NCI-H526 treated with DMSO at 0.1 percent for 48 hours (cell line): ENCODE measurements around the gene DNAH8.

Experiments
- DNase-seq: peaks from one replicate; lab custom pipeline; 2025; lab: John Stamatoyannopoulos, UW

Gene DNAH8

DNA sequence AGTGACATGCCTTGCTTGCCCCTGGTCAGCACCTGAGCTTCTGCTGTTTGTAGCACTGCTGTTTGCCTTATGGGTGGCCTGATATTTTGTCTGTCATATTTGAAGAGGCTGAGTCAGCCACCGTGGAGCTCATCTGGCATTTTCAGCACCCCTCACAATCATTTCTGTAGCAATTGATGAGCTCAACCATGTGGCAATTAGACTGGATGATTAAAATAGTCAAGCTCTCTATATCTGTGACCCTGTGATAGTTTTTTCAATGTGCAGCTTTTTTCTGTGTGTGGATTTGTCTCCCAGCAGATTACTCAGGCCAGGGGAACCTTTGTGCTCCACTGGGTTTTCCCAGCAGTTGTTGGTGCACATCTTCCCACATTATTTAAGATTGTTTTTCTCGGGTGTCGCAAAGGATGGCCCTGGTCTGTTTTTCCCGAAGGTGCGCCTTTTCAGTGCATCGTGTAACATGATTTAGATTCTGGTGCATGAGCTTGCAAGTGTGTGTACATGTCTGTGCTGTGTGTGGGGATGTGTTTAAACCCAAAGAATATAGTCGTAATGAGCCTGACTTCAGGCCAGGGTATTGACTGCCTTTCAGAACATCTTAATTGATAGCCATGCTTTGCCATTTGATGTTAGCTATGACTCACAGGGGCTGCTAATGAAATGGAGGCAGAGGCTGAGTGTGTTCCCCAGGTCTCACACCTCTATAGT lies 301.9 kb downstream of the DNAH8 start:
- DNase-seq, result no peak

DNA sequence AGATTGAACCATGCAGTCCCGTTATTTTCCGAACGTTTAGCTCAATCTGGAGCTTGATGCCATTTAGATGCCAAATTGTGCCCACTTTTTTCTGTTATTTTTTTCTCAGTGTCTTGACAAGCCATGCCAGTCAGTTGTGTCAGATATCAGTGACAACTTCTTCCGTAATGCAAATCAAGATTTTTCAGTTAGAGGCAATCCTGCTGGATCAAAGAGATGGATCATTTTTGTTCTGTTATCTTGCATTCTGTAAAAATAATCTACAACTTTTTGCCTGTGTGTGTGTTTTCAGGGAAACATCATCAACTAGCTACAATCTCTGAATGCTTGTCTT lies 302.4 kb downstream of the DNAH8 start:
- no peak for DNase-seq

DNA sequence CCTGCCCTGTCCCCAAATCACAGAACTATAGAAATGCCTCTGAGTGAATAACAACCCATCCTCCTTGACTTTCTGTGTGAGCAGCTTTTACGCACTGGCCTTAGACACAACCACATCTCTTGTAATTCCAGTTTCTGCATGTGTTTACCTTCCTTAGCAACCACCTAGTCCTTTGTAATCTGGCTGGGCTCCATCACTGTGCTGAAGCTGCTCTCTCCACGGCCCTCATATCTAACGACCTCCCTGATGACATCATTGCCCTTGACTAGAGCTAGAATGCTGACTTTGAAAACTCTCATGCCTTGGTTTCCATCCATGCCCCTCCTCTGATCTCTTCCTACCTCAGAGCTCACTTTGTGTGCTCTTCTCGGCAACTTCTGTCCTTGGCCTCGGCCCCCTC lies 303.0 kb downstream of the DNAH8 start:
- DNase-seq, result no peak

DNA sequence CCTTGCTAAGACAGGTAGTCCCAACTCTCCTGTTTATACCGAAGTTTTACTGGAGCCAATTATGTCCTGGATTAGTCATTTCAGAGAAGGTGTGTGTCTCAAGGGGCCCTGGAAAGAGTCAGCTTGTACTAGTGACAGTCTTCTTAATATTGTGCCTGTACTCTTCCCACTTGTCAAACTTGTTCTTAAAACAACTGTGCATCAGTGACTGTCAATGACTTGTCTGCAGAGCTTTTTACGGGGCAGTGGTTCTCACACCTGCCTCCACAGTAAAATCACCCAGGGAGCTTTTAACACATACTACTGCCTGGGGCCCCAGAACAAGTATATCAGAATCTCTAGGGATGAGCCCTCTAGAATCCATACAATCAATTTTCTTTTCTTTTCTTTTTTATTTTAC lies 305.0 kb downstream of the DNAH8 start:
- no peak for DNase-seq

DNA sequence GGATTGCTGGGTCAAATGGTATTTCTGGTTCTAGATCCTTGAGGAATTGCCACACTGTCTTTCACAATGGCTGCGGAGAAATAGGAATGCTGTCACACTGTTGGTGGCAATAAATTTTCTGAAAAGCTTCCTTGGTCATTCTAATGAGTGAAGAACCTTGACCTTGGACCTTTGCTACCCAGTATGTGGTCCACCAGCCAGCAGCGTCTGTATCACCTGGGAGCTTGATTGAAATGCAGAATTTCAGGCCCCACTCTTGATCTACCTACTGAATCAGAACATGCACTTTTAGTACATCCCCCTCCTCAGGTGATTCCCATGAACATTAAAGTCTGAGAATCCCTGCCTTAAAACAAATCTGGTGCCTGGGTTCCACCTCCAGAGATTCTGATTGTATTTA lies 305.9 kb downstream of the DNAH8 start:
- DNase-seq, result no peak

DNA sequence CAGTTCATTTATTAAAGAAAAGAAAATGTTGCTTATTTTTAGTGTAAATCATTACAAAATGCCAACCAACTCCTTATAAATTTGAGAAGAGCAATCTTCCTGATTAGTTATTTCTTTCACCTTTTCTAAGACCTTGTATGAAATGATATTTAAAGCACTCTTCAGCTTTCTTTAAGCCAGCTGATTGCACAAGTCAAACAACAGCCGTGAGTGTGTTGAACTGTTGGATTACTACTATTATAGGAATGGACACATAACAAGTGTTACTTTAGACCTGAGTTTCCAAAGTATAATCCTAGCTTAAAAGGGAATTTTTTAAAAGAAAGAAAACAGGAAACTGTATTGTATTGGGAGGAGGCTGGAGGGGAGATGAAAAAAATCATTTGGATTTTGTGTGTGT lies 306.7 kb downstream of the DNAH8 start:
- DNase-seq, result no peak

DNA sequence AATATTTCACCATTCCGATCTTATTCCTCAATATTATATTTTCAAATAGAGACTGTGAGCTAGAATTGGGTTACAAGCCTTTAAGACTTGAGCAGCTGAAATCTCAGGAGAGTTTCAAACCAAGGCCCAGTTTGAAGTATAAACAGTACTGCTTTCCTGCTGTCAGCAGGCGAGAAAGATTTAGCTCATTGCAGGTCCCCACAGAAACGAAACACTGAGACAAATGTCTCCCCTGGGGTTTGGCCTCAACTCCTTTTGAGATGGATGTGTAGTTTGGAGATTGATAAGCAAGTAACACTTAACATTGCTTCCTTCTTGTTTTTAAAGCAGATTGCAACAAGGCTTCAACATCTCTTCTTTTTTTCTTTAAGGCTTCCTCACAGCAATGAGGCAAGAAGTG lies 311.1 kb downstream of the DNAH8 start:
- no peak for DNase-seq

DNA sequence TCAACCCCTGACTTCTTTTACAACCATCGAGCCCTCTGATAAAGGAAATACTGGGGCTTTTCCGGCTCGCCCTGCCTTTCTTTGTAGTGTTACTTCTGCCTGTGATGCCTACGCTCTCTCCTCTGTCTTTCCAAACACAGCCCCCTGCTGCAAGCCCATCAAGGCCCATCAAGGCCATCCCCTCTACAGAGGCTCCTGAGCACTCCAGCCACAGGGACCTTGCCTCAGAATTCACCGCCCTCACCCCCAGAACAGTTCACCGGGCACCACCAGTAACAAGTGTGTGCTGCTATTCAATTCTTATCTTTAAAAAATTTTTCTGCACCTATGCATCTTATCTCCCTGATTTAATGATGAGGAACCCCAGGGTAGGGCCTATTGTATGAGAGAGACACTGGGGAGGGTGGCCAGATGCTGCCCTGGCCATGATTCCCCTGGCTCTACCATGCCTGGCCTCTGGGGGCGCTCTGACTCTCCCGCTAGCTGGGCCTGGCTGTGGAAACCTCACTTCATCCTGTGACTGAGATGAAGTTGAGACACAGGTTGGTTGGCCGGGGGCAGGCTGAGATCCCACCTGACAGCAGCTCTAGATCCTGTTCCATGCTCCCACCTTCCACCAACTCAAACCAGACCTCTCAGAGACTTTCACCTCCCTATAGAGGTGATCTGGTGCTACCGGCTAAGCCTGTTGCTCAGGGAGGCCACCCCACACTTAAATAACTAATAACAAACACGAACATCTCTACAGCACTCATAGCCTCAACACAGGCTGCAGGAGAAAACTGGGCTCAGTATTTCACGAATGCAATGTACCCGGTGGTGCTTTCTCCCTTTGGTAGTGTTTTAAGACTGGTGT lies 314.3 kb downstream of the DNAH8 start:
- no peak for DNase-seq

DNA sequence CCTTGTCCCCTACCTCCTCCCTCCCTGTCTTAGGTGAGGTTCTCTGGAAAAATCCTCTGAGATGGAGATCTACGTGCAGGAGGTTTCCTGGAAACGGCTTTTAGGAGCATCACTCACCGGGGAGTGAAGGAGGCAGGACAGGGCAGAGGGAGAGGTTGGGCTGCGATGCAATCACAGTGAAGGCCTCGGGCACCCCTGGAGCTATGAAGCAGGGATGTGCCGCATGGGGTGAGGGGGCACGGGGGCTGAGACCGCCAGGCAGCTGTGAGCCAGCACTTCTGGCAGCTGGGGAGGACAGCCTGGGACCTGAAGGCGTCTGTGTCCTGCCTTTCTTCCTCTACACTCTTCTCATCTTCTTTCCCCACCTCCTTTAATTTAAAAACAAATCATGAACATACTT lies 320.6 kb downstream of the DNAH8 start:
- DNase-seq, result no peak

DNA sequence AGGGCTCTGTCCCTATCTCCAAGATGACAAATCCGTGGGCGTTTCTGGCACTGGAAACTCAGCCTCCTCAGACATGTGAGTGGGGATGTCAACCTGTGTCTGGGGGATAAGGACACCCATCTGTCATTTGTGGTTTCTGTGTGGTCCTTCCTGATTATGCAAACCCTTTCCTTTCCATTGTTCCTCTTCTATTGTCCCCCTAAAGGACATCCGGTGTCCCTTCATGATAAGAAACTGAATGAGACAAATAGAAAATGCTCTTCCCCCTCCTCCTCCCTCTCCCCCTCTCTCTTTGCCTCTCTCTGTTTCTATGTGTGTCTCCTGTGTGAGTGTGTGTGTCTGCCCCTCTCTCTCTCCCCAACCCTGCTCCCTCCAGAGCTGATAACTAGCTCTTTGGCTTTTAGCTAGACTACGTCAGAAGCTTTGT lies 322.0 kb downstream of the DNAH8 start:
- no peak for DNase-seq

DNA sequence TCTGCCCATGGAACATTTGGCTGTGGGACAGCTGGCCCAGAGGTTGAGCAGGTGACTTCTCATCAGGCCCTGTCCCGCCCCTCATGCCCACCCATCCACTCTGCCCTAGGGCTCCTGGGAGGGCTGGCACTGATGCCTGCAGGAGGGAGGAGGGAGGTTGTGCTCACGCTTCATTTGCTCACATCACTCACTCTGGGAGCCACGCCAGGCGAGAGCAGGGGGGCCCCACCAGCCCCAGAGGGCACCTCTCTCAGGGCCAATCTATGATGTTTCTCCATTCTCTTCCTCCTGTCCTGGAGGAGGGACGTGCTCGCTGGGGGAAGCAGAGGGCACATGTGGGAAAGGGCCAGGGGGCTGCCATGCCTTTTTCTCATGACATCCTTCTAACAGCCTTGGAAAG lies 322.6 kb downstream of the DNAH8 start:
- DNase-seq, result no peak

DNA sequence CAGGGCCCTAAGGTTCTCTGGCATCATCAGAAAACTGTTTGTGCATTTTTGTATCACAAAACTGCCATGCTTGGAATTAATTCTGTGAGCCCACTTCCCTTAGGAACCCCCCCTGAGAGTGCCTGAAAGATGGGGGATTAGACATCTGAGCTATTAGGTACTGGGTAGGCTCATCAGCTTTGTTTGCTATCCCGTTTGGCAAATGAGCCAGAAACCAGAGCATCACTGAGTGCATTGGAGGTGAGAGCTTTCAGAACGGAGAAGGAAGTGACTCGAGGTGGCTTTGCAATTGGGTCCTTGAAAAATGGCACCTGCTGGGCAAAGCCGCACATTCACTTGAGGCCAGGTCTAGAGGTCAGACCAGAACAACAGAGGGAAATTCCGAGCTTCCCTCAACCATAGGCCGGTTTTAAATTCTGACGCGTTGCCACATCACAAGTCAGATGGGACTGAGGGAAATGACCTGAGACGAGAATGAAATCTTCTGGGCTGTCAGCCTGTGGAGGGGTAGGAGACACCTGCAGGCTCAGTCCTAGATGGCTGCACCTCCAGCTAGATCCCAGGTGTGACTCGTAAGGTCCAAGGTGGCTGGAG lies 325.1 kb downstream of the DNAH8 start:
- DNase-seq, result no peak

DNA sequence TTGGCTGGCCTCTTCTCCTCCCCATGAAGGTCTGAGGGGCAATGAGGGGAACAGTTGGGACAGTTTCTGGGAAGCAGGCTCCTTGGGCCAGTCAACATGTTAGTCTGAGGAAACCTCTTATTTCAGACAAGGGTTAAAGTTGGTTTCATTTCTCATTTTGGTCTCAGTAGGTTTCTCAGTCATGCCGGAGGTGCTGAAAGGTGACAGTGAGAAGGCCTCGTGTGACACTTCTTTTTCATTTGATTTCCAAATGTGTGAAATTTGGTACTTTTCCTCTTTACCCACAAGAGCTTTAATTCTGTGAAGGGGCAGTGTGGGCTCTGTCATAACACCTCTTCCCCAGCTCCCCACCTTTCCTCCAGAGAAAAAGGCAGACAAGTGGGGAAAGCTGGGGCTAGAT lies 326.0 kb downstream of the DNAH8 start:
- DNase-seq, result no peak

DNA sequence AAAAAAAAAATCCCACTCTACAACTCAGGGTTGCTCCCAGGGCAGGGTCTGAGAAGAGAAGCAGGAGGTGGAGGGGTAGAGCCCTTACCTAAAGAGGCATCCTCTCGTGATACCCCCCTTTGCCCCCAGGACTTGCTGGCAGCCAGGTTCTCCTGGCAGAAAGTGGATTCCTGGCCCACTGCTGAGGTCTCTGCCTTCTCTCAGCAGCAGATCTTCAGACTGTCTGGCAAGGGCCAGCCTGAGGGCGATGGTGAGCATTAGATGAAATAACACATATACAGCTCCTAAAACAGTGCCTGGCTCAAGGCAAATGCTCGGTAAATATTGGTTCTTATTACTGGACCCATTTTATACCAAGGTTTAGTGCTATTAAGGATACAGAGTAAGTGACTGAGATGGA lies 328.7 kb downstream of the DNAH8 start:
- DNase-seq, result no peak

DNA sequence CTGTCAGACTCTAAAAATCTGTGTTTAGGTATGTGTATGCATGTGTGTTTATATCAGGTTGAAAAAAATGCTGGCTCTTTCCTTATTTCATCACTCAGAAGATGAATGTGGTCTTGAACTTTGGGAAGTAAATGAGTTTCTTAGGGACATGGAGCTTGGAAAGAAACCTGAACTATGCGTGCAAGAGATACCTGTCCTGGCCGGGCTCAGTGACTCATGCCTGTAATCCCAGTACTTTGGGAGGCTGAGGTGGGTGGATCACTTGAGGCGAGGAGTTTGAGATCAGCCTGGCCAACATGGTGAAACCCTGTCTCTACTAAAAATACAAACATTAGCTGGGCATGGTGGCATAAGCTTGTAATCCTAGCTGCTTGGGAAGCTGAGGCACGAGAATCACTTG lies 329.1 kb downstream of the DNAH8 start:
- DNase-seq, result no peak

DNA sequence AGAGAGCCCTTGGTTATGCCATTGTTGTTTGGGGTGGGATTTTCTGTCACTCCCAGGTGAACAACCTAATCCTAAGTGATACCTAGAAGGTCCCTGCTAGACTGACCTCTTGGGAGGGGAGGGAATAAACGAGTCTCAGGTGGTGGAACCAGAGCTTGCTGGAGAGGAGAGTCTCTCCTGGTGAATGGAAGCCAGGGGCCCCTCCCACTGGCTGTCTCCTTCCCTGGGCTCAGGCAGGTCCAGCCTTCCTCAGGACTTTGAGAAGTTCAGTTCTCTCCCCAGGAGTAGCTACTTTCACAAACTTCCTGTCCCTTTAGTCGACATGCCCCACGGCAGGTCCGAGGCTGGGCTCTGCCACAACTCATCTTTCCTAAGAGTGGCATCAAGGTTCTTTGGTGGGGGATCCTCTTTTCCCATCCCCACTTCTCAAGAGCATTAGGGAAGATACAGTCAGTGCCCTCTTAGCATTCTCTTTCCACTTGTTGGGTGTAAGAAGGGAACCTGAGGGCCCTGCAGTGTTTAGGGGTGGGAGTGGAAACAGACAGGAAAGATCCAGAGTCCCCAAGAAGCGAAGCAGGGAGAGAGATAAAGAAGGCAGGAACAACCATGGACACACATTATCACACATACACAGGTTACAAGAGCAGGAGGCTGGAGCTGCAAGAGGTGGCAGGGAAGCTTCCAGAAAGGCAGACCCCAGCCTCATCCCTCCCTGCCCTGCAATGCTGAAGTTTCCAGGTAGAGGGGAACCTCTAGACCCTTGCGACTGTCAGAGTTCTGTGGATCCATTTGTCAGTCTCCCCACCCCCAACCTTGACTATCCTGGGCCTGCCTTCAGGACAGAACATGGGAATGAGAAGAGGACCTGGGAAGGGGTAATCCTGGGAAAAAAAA lies 332.6 kb downstream of the DNAH8 start:
- DNase-seq, result no peak

DNA sequence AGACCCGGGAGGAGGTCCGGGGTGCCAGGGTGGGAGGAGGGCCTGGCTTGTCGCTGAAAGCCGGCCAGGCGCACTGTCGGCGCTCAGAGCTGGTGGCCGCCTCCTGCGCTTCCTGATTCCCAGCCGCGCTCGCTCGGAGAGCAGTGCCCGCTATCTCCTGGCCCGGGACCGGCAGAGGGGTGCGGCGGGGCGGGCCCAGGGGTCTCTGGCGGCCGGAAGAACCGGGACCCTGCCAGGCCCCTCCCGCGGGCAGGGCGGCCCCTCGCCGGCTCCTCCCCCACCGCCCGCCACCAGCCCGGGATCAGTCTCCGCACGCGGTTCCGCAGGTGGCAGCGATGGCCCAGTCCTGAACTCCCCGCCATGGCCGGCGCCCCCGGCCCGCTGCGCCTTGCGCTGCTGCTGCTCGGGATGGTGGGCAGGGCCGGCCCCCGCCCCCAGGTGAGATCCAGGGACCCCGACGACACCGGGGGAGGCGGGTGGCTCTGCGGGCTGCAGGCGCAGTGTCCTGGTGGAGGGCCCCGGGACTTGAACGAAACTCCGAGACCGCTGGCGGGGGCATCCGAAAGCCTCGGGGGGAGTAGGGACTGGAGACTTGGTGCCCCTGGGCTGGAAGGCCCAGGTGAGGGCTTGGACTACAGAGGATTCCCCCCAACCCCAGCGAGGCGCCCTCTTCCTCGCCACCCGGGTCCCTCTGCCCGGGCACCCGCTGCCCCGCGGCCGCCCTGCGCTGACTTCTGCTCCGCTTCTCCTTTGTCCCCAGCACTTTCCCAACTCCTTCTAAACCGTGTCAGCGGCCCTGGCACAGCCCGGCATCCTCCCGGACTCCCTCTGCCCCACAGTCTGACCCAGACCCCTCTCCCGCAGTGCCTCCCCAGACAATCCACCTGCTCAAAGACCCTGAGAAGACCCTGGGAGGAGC lies 333.6 kb downstream of the DNAH8 start, which contains the start of gene GLP1R:
Gene GLP1R, plus strand, starts transcription at position 301 of the 919 bp plus-strand sequence. Its CDS starts 60 bp downstream, at position 361.
- DNase-seq, result no peak

DNA sequence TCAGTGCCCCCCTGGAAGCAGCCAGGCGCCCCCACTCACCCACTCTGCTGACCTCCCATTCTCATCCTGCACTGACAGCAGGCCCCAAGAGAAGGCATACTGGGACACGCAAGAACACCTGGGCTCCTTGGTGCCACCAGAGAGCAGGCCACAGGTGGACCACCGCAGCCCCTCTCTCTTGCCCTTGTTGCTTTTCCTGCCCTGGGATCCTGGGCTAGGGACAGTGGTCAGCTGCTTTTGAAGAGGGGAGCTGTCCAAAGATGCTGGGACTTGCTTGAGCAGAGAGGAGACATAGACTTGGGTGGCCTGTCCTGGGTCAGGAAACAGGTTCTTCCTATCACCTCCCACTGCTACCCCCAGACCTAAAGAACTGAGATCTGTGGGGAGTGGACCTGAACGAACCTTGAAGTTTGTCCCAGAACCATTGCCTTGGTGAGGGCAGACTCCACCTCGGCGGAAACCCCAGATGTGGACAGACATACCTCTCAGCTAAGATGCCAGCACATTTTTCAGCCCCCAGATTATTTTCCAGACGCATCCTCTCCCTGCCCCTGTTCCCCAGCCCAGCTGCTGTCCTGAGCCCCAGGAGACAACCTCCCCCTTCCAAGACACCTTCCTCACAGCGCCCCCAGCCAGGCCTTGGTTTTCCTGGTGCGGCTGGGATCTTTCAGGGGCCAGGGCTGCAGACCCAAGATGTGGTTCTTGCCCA lies 334.6 kb downstream of the DNAH8 start:
- no peak for DNase-seq

DNA sequence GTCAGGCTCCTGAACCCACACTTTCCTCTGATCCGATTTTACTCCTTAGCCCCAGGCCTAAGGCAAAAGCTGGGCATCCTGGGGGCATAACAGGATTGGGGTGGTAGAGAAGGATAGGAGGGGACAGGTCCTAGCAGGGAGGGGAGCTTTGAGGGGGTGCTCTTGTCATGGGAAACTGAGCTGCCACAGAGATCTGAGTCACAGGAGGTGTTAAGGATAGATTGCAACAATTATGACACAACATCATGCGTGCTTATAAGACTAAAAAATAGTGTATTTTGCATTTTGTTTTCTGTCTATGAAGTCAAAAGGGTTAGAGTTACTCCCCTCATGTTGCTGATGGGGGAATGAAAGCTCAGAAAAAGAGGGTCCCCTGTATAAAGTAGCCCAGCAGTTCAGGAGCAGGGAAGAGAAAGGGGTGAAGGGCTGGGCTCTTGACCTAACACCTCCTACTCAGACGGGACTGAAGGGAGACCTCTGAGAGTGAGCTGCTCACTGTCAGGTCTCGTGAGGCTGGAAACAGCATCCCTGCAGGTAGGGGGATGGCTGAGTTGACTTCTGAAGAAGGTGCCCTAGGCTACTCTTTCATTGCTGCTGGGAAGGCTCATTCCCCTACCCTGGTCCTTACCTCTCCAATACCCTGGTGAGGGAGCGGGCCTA lies 335.5 kb downstream of the DNAH8 start:
- DNase-seq, result no peak
